Fibroblast of skin of scalp (primary cell): Measurements from ENCODE around the gene OR9A4. TPM values are rescaled to one million over a fixed set of nuclear protein-coding genes. Genes with fewer than 3 reads are reported as not detected.
"Not testable (repeated sequence)": the region's sequence is repeated elsewhere in the genome, so short reads cannot be mapped to it uniquely, and the experiment has no call there.

Experiments used
- DNase-seq: peaks from one replicate; pipeline ENCODE4 v3.0.0-alpha.2; 2013
- polyA plus RNA-seq, 2 experiments: library from polyadenylated mRNA; unstranded; fragments of 120-200 nt; gene quantifications; one replicate each; pipeline ENCODE4 v1.2.1, GENCODE V29; 2013; ENCODE audit not compliant: insufficient read length in 2 of 2

Gene OR9A4
- polyA plus RNA-seq (2013, experiment 1 of 2; ENCODE audit: insufficient read length) = not detected
- not detected for polyA plus RNA-seq (2013, experiment 2 of 2; ENCODE audit: insufficient read length)

GRCh38 chr7:141916099-141916498 is at the start of gene OR9A4:
OR9A4 (plus strand) TSS chr7:141916399; CDS start chr7:141918876, 2,477 bp downstream.
- no peak for DNase-seq

GRCh38 chr7:141866974-141867373 is 49.2 kb upstream of the OR9A4 start:
- DNase-seq = no peak

- DNase-seq = no peak
These were observed 43.3 kb upstream of the OR9A4 start for GRCh38 chr7:141872931-141873330.

- DNase-seq = no peak
These were observed 41.4 kb upstream of the OR9A4 start for GRCh38 chr7:141874787-141875186.

GRCh38 chr7:141875453-141875852 is 40.7 kb upstream of the OR9A4 start:
- no peak for DNase-seq

- no peak for DNase-seq
These were observed 39.8 kb upstream of the OR9A4 start for GRCh38 chr7:141876371-141876770.

- no peak for DNase-seq
These were observed 38.8 kb upstream of the OR9A4 start for GRCh38 chr7:141877365-141877764.

- DNase-seq = no peak
These were observed 35.2 kb upstream of the OR9A4 start for GRCh38 chr7:141880960-141881359.

- DNase-seq = no peak
These were observed 31.5 kb upstream of the OR9A4 start for GRCh38 chr7:141884539-141885225.

- DNase-seq = no peak
These were observed 26.9 kb upstream of the OR9A4 start for GRCh38 chr7:141889321-141889720.

GRCh38 chr7:141891336-141891735 is 24.9 kb upstream of the OR9A4 start:
- no peak for DNase-seq

GRCh38 chr7:141899366-141899765 is 16.8 kb upstream of the OR9A4 start:
- DNase-seq = not testable (repeated sequence)

- no peak for DNase-seq
These were observed 9.9 kb upstream of the OR9A4 start for GRCh38 chr7:141906285-141906684.

GRCh38 chr7:141911391-141911790 is 4.8 kb upstream of the OR9A4 start:
- DNase-seq = no peak

- DNase-seq = no peak
These were observed 634 bp upstream of the OR9A4 start for GRCh38 chr7:141915565-141915964.

GRCh38 chr7:141920281-141920680 is 4.1 kb downstream of the OR9A4 start:
- no peak for DNase-seq

GRCh38 chr7:141928146-141928844 is 12.1 kb downstream of the OR9A4 start:
- DNase-seq = no peak

GRCh38 chr7:141928845-141929195 is 12.6 kb downstream of the OR9A4 start:
- DNase-seq = no peak

- no peak for DNase-seq
These were observed 14.0 kb downstream of the OR9A4 start for GRCh38 chr7:141930211-141930610.

GRCh38 chr7:141941075-141941474 is 24.9 kb downstream of the OR9A4 start:
- no peak for DNase-seq

- no peak for DNase-seq
These were observed 27.6 kb downstream of the OR9A4 start for GRCh38 chr7:141943846-141944245.

GRCh38 chr7:141944811-141945210 is 28.6 kb downstream of the OR9A4 start:
- no peak for DNase-seq

- DNase-seq = no peak
These were observed 29.2 kb downstream of the OR9A4 start for GRCh38 chr7:141945356-141945755.

- DNase-seq = no peak
These were observed 30.6 kb downstream of the OR9A4 start, which contains the start of gene CLEC5A for GRCh38 chr7:141946796-141947195. CLEC5A (minus strand) TSS chr7:141946974; CDS start chr7:141946292, 682 bp downstream.
